ELF-1 (cell line): ENCODE data around the gene TTYH2.
"Not testable (repeated sequence)": the region's sequence is repeated elsewhere in the genome, so short reads cannot be mapped to it uniquely, and the experiment has no call there.

Experiments used
- DNase-seq: peaks from one replicate; pipeline ENCODE4 v3.0.0-alpha.2; 2016; ENCODE audit warnings: low read depth, low spot score

The TTYH2 gene

GRCh38 chr17:74262601-74263000 is 49.2 kb downstream of the TTYH2 start:
- no peak for DNase-seq

- not testable (repeated sequence) for DNase-seq
Observed at GRCh38 chr17:74267054-74267453, 53.7 kb downstream of the TTYH2 start.

- DNase-seq, result no peak
Observed at GRCh38 chr17:74267579-74267978, 54.2 kb downstream of the TTYH2 start.

GRCh38 chr17:74267987-74268499 is 54.7 kb downstream of the TTYH2 start:
- no peak for DNase-seq

- no peak for DNase-seq
Observed at GRCh38 chr17:74268558-74268957, 55.2 kb downstream of the TTYH2 start.

GRCh38 chr17:74270333-74270732 is 57.0 kb downstream of the TTYH2 start:
- DNase-seq, result no peak

- DNase-seq, result peak; percentile 57
Observed at GRCh38 chr17:74271281-74271680, 57.9 kb downstream of the TTYH2 start.

- no peak for DNase-seq
Observed at GRCh38 chr17:74271901-74272561, 58.7 kb downstream of the TTYH2 start.

- DNase-seq, result peak; percentile 68
Observed at GRCh38 chr17:74272731-74273201, 59.4 kb downstream of the TTYH2 start.

GRCh38 chr17:74274060-74274708 is 60.8 kb downstream of the TTYH2 start, which contains the start of gene DNAI2:
DNAI2 (plus strand) TSS chr17:74274234; CDS start chr17:74281818, 7,584 bp downstream.
- DNase-seq, result peak; percentile 63

GRCh38 chr17:74274709-74275340 is 61.5 kb downstream of the TTYH2 start:
- no peak for DNase-seq

GRCh38 chr17:74276051-74276476 is 62.7 kb downstream of the TTYH2 start:
- DNase-seq, result no peak

GRCh38 chr17:74276541-74277009 is 63.2 kb downstream of the TTYH2 start:
- no peak for DNase-seq

GRCh38 chr17:74277935-74278334 is 64.6 kb downstream of the TTYH2 start:
- DNase-seq, result no peak

GRCh38 chr17:74279617-74280016 is 66.2 kb downstream of the TTYH2 start:
- DNase-seq, result not testable (repeated sequence)

- DNase-seq, result no peak
Observed at GRCh38 chr17:74280093-74280513, 66.7 kb downstream of the TTYH2 start.

- no peak for DNase-seq
Observed at GRCh38 chr17:74281799-74282198, 68.4 kb downstream of the TTYH2 start.

GRCh38 chr17:74282274-74282586 is 68.9 kb downstream of the TTYH2 start:
- DNase-seq, result not testable (repeated sequence)

GRCh38 chr17:74282587-74283370 is 69.4 kb downstream of the TTYH2 start:
- no peak for DNase-seq

GRCh38 chr17:74283371-74283673 is 70.0 kb downstream of the TTYH2 start:
- DNase-seq, result no peak

GRCh38 chr17:74287031-74287602 is 73.7 kb downstream of the TTYH2 start:
- DNase-seq, result no peak
